ENCODE data around the gene RBBP4. TPM values are rescaled to one million over a fixed set of nuclear protein-coding genes. Genes with fewer than 3 reads are reported as not detected.
"Not testable (repeated sequence)": the region's sequence is repeated elsewhere in the genome, so short reads cannot be mapped to it uniquely, and the experiment has no call there.

RBBP4 gene
- total and polyA plus RNA-seq, 2 of the 13 experiments (the other 11 are each of a cell fraction or from before 2014, with no cell fraction given) = 64.4 to 166 TPM

DNA sequence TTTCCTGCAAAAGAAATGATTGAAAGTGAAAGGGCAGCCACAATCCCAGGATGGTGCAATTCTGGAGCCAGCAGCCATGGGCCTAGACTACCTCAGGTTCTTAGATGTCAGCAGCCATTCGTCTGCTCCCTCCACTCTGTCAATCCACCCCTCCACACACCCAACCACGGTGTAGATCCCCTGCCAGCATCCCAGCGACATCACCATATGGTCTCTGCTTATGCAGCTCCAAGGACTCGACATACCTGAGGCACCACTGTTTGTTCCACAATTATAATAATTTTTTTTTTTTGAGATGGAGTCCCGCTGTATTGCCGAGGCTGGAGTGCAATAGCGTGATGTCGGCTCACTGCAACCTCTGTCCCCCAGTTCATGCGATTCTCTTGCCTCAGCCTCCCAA lies 45.0 kb downstream of the RBBP4 start:
- peak overlapping the region; percentile 96 for H3K4me2 ChIP-seq (ENCODE audit: low read depth, low read length)
- H3K4me1 ChIP-seq (ENCODE audit: insufficient read depth, low read length) = peaks cover 27% of the 10 kb centered on the region
- ChIA-PET CTCF (ENCODE audit: low intra/inter-chr PET ratio, low total read pairs) (no interaction called here), POLR2A (no interaction called here)
- peak overlapping the region; percentile 95 for H3K27ac ChIP-seq (ENCODE audit: extremely low read length, insufficient read depth, low read length)
- no peaks in the 10 kb centered on the region for H4K20me1 ChIP-seq (ENCODE audit: insufficient read depth, low read length)
- DNase-seq (ENCODE audit: low spot score) = no peak
- peaks cover 4% of the 10 kb centered on the region for H3K79me2 ChIP-seq (ENCODE audit: insufficient read depth, low read length)
- intact Hi-C loops (cut with micrococcal nuclease; ENCODE audit: unreplicated experiment) = no loop called here
- WGBS (ENCODE audit: low lambda C conversion rate) = 77% methylated on average over 9 of the region's 9 CpGs
- peaks cover 0 to under 1% of the 10 kb centered on the region in 2 experiments; a peak in 2 of 5 replicates for H3K27me3 ChIP-seq (ENCODE audit: control insufficient read depth in 1 of 2, insufficient read depth in 2 of 2, low read length in 2 of 2)
- BruUV-seq (replicated peaks) = no TSS peak
- peak overlapping the region in 1 of 3 experiments; percentile 73; a peak in 2 of 6 replicates for H3K4me3 ChIP-seq (replicated peaks in 1 of 3; ENCODE audit: insufficient read depth in 1 of 3, low read depth in 2 of 3, low read length in 3 of 3)
- in situ Hi-C loops (cut with HindIII; ENCODE audit: extremely low pct_ligation_motif_present, low pct_unique_long_range_greater_than_20kb) = no loop called here
- H2AFZ ChIP-seq (ENCODE audit: low read length) = peak overlapping the region; percentile 51
- TF ChIP-seq ZNF770 (CRISPR knock-in tag; IDR thresholded peaks at IDR 0.05) = 0 out of 2 replicates have a peak, but pooled peaks have one; percentile 23
- TF ChIP-seq WIZ (CRISPR knock-in tag; IDR thresholded peaks at IDR 0.05) = 0 out of 2 replicates have a peak, but pooled peaks have one; percentile 13
- no peak for TF ChIP-seq ZNF83 (CRISPR knock-in tag; IDR thresholded peaks at IDR 0.05; ENCODE audit: borderline replicate concordance)
- H3K9ac ChIP-seq (ENCODE audit: insufficient read depth, low read depth, low read length) = peak overlapping the region; percentile 81; the same call in 1 of the 2 replicates
- H3K9me3 ChIP-seq (ENCODE audit: low read length) = no peaks in the 10 kb centered on the region
- H3K36me3 ChIP-seq (replicated peaks in 1 of 2; ENCODE audit: control insufficient read depth in 1 of 2, insufficient read depth in 2 of 2, low read length in 2 of 2) = no peaks in the 10 kb centered on the region
- ATAC-seq = peak; percentile 11; the same call in 2 of the 3 replicates
- no peak for FAIRE-seq

DNA sequence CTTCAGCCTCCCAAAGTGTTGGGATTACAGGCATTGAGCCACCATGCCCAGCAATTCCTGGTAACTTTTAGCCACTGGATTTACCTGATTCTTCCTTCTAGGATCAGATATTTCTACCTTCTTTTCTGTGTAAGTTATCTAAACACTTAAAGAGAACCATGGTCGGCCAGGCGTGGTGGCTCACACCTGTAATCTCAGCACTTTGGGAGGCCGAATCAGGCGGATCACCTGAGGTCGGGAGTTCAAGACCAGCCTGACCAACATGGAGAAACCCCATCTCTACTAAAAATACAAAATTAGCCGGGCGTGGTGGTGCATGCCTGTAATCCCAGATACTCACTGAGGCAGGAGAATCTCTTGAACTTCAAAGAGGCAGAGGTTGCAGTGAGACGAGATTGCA lies 46.0 kb downstream of the RBBP4 start:
- H3K4me2 ChIP-seq (ENCODE audit: low read depth, low read length); H3K9me3 ChIP-seq (ENCODE audit: low read length); BruUV-seq (replicated peaks); H4K20me1 ChIP-seq (ENCODE audit: insufficient read depth, low read length); in situ Hi-C loops (cut with HindIII; ENCODE audit: extremely low pct_ligation_motif_present, low pct_unique_long_range_greater_than_20kb); DNase-seq (ENCODE audit: low spot score); FAIRE-seq; ATAC-seq; POLR2A ChIA-PET; H3K27ac ChIP-seq (ENCODE audit: extremely low read length, insufficient read depth, low read length); H2AFZ ChIP-seq (ENCODE audit: low read length); H3K4me3 ChIP-seq (replicated peaks in 1 of 3; ENCODE audit: insufficient read depth in 1 of 3, low read depth in 2 of 3, low read length in 3 of 3); H3K9ac ChIP-seq (ENCODE audit: insufficient read depth, low read depth, low read length); H3K79me2 ChIP-seq (ENCODE audit: insufficient read depth, low read length); H3K36me3 ChIP-seq (replicated peaks in 1 of 2; ENCODE audit: control insufficient read depth in 1 of 2, insufficient read depth in 2 of 2, low read length in 2 of 2); intact Hi-C loops (cut with micrococcal nuclease; ENCODE audit: unreplicated experiment); CTCF ChIA-PET (ENCODE audit: low intra/inter-chr PET ratio, low total read pairs): not testable (repeated sequence)
- peaks cover 0 to 10% of the 10 kb centered on the region in 2 experiments; a peak in 3 of 5 replicates for H3K27me3 ChIP-seq (ENCODE audit: control insufficient read depth in 1 of 2, insufficient read depth in 2 of 2, low read length in 2 of 2)
- H3K4me1 ChIP-seq (ENCODE audit: insufficient read depth, low read length) = peaks cover 35% of the 10 kb centered on the region
- 85% methylated on average over 8 of the region's 8 CpGs for WGBS (ENCODE audit: low lambda C conversion rate)
